GM21825 (cell line): ENCODE data around the gene GHRHR.

Experiments used
- ATAC-seq: cut with Tn5 transposase; IDR thresholded peaks from one replicate; pipeline ENCODE4 v1.9.1; 2021; ENCODE audit warnings: mild to moderate bottlenecking, moderate library complexity; ENCODE audit not compliant: unreplicated experiment

GHRHR gene

DNA sequence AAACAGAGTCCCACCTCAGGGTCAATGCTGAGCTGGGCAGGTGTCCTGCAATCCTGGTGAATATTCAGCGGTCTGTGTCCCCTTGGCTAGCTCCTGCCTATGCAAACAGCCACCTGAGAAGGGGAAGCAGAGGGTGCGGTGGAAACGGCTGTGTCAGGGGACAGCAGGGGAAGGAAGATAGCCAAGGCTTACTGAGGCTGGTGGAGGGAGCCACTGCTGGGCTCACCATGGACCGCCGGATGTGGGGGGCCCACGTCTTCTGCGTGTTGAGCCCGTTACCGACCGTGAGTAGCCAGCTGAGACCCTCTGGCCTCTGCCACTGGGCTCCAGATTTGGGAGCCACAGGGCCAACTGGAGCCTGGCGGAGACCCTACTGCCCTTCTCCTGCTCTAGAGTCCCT lies at the start of gene GHRHR:
GHRHR (plus strand) TSS at position 112 of the 400 bp plus-strand sequence; CDS start at position 228, 116 bp downstream.
- ATAC-seq = no peak

DNA sequence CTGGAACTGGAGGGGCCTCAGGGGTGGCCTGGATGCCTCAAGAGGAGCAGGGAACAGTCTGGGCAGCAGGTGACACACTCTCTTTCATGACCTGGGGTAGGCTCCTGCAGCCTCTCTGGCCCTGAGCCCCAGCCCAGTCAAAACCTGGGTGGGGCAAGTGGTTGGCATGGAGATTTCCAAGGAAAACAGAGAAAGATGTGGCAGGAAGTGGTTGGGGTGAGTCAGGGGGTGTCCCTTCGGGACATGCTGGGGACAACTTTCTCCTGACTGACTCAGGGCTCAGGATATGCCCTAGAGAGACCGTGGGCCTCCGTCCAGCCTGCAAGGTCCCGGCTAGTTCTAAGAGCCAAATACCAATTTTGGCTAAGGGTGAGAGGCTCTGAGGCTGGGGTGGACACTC lies 49.2 kb upstream of the GHRHR start:
- ATAC-seq = no peak

DNA sequence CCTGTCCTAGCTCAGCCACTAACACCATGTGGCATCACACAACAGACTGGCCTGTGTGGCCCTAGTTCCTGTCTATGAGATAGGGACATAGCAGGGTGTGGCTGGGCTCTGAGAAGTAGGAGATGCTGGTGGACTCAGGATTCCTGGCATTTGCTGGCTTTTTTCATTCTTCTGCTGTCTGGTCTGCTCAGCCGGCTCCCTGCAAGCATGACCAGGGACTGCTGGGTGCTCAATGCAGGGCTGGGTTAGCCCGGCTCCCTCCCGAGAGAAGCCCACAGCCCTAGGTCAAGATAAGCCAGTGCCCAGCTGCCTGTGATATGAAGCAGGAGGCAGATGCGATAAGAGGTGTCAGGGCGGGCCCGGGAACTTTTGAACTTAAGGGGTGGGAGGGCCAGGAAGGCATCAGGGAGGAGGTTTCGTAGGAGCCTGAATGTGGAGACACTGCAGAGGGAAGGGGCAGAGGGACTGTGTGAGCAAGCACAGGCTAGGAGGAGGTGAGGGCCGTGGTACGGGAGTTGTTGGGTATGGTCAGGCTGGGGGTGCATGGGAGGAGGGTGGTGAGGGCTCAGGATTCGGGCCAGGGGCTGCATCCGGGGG lies 48.6 kb upstream of the GHRHR start:
- ATAC-seq = no peak

DNA sequence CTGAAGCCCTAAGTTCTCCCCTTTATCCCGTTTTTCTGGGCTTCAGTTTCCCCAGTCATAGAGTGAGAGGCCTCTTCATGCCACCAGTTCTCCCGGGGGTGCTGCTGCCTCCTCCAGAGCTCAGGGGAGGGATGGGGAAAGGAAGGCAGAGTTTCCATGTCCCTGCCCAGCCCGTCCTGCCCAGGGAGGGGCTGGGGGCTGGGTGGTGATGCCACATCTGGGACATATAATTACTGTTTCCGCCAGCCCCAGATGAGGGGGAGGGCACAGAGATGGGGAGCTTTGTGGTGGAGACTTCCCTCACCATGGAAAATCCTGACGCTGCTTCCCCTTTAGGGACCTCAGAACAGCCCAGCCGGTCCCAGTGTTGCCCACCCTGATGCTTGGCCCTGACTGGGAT lies 48.0 kb upstream of the GHRHR start:
- ATAC-seq = no peak

DNA sequence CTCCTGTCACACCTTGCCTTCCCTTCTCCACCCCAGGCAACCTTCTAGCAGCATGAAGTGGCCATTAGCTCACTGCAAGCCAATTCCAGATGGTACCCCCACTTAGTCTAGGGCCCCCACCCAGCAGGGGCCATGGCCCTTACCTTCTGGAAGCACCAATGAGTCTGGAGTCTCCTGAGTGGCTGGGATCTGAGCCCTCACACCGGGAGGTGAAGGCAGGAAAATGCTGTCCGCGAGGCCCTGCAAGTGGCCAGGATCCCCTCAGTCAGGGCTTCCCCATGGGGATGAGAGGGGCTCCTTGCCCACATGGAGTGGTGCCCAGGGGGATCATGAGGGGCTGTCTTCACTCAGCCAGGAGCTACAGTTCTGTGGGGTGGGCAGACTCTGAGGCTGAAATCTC lies 47.5 kb upstream of the GHRHR start:
- no peak for ATAC-seq

DNA sequence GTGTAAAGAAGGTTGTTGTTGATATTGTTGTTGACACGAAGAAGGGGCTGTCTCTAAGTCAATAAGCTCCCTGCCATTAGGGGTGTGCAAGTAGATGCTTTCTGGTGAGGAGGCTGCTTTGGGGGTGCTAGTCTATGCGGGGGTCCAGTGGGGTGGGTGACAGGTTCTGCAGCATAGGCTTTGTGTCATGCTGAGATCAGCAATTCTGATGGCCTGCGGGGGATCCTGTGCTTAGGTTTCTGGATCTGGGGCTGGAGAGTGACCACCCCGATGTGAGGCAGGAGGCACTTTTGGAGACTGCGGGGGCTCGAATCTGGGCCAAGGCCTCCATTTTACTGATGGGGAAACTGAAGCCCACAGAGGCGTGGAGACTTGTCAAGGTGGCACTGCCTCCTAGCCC lies 47.0 kb upstream of the GHRHR start:
- no peak for ATAC-seq

DNA sequence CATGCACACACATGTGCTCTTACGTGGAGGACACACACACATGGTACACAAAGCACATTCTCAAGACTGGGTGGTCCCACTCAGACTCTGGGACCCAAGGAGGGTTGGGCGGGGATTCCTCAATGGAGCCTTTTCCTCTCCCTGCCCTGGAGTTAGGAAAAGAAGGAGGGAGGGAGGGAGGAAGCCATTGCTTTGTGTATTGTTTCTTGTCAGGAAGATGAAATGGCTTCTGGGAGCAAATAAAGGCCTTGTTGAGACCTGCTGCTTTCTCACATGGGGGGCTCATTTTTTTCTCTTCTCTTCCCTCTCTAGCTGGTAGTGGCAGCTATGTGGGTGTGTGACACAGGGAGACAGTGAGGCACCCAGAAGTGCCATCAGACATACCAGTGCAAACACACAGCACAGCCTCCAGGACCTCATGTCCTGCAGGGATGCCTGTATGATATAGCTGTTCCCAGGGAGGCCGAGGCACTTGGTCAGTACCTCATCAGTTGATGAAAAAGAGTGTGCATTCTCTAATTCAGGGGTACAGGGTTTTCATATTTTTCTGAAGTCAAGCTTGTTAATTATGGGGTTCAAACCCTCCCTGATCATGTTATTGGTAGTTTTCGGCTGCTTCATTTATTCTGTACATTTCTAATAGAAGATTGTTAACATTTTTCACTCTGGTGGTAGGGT lies 46.4 kb upstream of the GHRHR start:
- no peak for ATAC-seq

DNA sequence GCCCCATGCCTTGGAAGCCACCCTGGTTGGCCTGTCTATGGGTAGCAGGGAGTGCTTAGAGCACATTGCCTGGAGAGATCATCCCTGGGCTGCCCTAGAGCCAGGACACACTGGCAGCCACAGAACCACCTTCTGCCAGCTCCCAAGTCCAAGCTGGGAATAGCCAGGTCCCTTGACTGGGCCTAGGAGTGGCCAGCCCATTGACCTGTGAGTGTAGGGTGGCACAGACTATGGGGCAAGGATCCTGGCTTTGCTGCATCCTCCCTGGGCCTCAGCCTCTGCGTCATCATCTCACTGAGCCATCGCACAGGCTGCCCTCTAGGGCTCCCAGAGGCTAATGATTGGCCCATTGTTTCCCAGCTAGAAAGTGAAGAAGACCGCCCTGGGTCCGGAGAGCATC lies 45.1 kb upstream of the GHRHR start:
- no peak for ATAC-seq

DNA sequence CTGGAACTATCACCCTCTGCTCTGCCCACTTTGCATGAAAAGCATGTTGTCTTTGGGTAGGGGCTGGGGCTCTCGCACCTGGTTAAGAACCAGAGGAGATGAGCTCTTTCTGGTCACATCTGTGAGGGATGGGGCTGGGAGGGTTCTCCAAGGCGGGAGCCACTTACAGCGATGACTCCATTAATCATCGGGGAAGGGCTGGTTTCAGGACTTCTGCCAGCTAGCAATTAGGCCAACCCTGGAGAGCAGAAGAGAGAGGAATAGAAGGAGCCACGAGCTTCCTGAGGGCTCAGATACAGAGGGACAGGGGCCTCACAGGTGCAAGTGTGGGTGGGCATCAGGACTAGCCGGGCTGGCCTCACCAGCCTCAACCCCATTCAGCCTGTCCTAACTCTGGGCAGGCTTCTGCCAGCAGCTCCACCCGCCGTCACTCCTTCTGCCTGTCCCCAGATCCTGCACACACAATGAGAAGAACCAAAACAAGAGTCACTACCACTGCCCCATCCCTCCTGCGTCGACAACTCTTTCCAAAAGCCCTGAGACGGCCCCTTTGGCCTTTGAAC lies 43.7 kb upstream of the GHRHR start:
- no peak for ATAC-seq

DNA sequence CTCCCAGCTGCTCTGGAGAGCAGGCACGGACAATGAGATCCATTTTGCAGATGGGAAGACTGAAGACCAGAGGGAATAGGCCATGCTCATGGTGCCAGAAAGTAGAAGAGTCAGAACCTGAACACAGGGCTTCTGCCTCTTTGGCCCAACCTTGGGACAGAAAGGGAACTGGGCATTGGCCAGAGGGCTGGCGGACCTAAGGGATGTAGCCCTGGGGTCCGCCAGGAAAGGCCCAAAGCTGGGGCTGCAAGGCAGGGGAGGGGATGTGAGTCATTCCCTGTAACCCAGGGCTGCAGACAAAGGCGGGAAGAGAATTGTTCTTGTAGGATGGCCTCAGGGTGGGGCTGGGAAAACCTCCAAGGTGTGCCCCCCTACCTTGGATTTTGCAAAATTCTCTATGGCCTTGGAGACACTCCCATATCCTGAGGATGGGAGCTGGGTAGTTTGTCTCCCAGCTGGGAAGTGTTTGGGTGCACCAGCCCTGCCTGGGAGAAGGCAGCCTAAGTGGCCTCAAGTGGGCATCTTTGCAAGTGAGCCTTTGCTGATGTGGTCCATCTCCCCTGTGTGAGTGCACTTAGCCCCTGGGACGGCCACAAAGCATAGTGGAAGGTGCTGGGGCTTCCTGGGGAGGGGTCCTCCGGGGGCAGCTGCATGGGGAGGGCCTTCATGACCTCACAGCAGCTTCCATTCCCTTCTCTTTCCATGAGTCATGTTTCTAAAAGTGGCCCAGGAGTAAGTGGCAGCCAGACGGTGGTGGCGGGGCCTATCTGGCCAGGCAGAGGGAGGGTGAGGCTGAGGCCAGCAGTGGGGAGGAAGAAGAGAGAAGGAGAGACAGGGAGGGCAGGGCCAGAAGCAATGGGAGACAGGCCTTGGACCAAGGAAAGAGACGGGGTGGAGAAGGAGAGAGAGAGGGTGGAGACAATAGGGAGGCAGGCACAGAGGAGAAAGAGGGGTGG lies 42.9 kb upstream of the GHRHR start:
- ATAC-seq = no peak

DNA sequence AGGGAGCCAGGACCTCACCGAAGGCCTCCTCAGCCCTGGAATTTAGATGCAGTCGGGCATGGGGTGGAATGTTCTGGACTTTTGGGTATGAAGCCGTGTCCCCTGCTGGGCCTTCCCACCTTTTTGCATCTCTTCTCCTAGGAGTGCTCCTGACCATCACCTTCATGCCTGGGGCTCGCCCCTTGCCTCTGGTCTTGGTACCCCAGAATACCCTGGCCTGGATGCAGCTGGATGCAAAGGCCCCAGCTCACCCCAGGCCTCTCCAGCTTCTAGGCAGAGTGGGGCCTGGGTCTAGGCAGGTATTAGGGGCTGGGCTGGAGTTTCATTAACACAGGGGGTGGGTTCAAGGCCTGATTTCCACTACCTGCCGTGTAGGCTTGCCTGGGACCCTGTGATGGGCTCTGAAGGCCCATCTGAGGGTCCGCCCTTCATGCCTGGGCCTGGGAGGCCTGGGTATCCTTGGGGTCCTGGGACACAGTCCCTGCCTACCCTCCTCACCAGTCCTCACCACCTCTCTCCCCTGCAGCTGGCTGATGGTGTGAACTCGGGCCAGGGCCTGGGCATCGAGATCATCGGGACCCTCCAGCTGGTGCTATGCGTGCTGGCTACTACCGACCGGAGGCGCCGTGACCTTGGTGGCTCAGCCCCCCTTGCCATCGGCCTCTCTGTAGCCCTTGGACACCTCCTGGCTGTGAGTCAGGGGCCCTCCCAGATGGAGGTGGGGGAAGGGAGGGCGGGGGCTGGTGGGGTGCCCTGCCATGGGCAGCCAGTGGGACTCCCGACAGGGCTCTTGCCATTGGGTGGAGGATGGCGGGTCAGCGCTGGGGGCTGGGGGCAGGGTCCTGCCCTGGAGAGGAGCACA lies 42.0 kb upstream of the GHRHR start:
- ATAC-seq = no peak

DNA sequence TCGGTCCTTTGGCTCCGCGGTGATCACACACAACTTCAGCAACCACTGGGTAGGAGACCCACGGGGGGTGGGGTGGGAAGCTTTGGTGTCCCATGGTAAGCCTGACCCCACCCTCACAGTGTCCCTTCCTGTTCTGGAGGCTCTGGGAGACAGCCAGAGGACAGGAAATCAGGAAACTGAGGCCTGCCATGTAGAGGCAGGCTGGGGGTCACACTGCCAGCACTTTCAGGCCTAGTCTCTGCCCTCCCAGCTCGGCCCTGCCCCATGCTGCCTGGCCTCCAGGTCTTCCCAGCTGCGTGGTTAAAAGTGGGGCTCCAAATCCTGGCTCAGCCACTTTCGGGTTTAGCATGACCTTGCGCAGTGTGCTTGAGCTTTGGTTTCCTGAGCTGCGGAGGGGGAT lies 41.2 kb upstream of the GHRHR start:
- ATAC-seq = no peak

DNA sequence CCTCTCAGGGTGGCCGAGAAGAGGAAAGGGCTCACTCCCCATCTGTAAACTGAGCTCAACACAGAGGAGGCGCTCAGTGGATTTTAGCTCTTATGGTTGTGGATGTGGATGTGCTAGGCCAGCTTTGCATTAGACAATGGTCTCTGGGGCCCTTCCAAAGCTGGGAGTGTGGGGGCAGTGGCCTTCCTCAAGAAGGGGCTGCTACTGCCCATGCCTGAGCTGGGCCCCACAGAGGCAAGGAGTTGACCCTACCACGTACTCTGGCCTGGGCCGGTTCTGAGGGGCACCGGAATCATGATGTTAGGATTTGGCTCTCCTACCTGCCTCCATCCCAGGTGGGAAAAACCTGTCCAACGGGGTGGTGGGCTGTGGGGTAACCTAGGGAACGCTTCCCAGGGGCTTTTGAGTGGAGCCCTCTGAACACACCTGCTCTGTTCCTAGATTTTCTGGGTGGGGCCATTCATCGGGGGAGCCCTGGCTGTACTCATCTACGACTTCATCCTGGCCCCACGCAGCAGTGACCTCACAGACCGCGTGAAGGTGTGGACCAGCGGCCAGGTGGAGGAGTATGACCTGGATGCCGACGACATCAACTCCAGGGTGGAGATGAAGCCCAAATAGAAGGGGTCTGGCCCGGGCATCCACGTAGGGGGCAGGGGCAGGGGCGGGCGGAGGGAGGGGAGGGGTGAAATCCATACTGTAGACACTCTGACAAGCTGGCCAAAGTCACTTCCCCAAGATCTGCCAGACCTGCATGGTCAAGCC lies 40.6 kb upstream of the GHRHR start:
- no peak for ATAC-seq

DNA sequence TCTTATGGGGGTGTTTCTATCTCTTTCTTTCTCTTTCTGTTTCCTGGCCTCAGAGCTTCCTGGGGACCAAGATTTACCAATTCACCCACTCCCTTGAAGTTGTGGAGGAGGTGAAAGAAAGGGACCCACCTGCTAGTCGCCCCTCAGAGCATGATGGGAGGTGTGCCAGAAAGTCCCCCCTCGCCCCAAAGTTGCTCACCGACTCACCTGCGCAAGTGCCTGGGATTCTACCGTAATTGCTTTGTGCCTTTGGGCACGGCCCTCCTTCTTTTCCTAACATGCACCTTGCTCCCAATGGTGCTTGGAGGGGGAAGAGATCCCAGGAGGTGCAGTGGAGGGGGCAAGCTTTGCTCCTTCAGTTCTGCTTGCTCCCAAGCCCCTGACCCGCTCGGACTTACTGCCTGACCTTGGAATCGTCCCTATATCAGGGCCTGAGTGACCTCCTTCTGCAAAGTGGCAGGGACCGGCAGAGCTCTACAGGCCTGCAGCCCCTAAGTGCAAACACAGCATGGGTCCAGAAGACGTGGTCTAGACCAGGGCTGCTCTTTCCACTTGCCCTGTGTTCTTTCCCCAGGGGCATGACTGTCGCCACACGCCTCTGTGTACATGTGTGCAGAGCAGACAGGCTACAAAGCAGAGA lies 39.9 kb upstream of the GHRHR start:
- ATAC-seq = no peak

DNA sequence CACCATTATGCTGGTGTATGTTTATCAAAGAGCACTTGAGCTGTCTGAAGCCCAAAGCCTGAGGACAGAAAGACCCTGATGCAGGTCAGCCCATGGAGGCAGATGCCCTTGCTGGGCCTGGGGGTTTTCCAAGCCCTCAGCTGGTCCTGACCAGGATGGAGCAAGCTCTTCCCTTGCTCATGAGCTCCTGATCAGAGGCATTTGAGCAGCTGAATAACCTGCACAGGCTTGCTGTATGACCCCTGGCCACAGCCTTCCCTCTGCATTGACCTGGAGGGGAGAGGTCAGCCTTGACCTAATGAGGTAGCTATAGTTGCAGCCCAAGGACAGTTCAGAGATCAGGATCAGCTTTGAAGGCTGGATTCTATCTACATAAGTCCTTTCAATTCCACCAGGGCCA lies 39.1 kb upstream of the GHRHR start:
- no peak for ATAC-seq

DNA sequence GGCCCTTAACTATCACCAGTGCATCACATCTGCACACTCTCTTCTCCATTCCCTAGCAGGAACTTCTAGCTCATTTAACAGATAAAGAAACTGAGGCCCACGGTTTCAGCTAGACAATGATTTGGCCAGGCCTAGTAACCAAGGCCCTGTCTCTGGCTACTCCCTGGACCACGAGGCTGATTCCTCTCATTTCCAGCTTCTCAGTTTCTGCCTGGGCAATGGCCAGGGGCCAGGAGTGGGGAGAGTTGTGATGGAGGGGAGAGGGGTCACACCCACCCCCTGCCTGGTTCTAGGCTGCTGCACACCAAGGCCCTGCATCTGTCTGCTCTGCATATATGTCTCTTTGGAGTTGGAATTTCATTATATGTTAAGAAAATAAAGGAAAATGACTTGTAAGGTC lies 38.6 kb upstream of the GHRHR start:
- ATAC-seq = no peak

DNA sequence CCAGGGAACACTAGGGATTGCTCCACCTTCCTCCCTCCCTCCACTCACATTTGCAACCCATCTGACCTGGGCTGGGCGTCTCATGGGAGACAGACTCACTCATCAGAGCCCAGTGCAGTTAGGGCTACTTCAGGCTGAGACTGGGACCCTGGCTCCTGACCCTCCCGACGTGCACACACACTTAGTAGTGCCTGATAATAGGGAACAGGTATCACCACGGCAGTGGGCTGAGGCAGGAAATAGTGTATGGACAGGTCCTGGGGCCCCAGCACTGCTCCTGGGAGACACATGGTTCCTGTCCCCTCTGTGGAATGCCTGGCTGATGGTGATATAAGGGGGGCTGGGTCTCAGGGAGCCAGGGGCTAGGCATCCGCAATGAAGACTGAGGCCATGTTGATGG lies 37.8 kb upstream of the GHRHR start:
- ATAC-seq = no peak

DNA sequence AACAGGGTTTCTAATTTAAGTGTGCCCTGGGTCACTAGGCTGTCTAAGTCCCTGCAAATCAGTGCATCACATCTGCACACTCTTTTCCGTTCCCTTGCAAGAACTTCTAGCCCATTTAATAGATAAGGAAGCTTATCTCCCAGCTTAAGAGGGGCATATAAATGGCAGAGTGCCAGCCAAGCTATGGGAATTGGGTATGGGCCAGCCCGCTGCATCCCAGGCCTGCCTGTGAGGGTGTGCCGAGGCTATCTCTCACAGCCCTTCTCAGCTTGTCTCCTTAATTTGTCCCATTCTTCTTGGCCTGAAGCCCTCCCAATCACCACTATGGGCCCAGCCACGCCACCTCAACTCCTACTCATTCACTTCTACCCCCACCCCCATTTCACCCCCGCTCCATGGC lies 37.4 kb upstream of the GHRHR start:
- no peak for ATAC-seq

DNA sequence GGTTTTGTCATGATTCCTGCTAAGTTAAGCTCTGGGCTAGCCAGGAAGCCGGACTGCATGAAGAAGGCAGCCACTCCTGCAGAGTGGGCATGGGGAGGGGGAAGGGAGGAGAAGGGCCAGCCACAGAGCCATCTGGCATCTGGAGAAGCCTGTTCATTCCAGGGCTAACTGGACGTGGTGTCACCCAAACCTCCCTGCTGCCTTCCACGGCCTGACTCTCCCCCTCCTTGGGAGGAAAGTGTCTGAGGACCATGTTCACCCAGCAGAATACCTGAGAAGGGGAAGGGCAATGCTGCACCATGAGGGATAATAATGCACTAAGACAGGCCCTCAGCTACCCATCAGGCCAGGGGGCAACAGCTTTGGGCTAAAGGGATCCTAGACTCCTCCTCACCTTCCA lies 36.7 kb upstream of the GHRHR start:
- ATAC-seq = no peak
